Spinal cord (tissue), 10 donors: ENCODE measurements around the gene PLCG2. TPM values are rescaled to one million over a fixed set of nuclear protein-coding genes. Genes with fewer than 3 reads are reported as not detected.
"Not testable (repeated sequence)": the region's sequence is repeated elsewhere in the genome, so short reads cannot be mapped to it uniquely, and the experiment has no call there.

Source experiments
- DNase-seq, 6 donors: peaks; one replicate each; pipeline versions ENCODE4 v3.0.0 to v3.0.0-alpha.2; 2013 to 2015; ENCODE audit warnings: low spot score in 6 of 6, low read depth in 4 of 6
- H3K27ac ChIP-seq: one replicate; pipeline ENCODE4 v1.5.1; 2013; ENCODE audit warnings: low read depth, low read length, control low read depth
- H3K27me3 ChIP-seq: one replicate; pipeline ENCODE4 v1.6.1; 2013; ENCODE audit warnings: low read length; ENCODE audit not compliant: control insufficient read depth, insufficient read depth
- H3K36me3 ChIP-seq: one replicate; pipeline ENCODE4 v1.6.1; 2013; ENCODE audit warnings: low read length; ENCODE audit not compliant: control insufficient read depth, insufficient read depth
- H3K4me1 ChIP-seq: one replicate; pipeline ENCODE4 v1.6.1; 2013; ENCODE audit warnings: low read length; ENCODE audit not compliant: control insufficient read depth, insufficient read depth
- H3K4me3 ChIP-seq: one replicate; pipeline ENCODE4 v1.5.1; 2013; ENCODE audit warnings: low read depth, low read length, control low read depth
- H3K9me3 ChIP-seq: one replicate; pipeline ENCODE4 v1.6.1; 2013; ENCODE audit warnings: low read length; ENCODE audit not compliant: control insufficient read depth, insufficient read depth
- WGBS: methylation state at CpG from one replicate; pipeline ENCODE4 v1.1.5; 2013; ENCODE audit warnings: missing lambda C conversion rate; ENCODE audit not compliant: insufficient coverage; 5-methylcytosine and 5-hydroxymethylcytosine counted together
- polyA plus RNA-seq, 2 donors: library from polyadenylated mRNA; unstranded; fragments of 120-200 nt; gene quantifications; one replicate each; pipeline ENCODE4 v1.2.1, GENCODE V29; 2013; ENCODE audit not compliant: insufficient read length in 2 of 2
- total RNA-seq, 2 donors: library from RNA; depleted of rRNA in 1 of 2; stranded (reverse); fragments of 120-200 nt in 1 of 2; fragments of >200 nt in 1 of 2; gene quantifications; one replicate each; pipeline versions ENCODE4 v1.2.3 to v1.2.4, GENCODE V29; 2013 to 2014
- donor health status: healthy.

Gene PLCG2
- total and polyA plus RNA-seq, 4 donors: 7.3 to 13.6 (median 8.0) TPM

- Histone ChIP-seq H3K9me3 (peaks cover 13% of the 10 kb centered on the region), H3K27me3 (no peaks in the 10 kb centered on the region), H3K4me1 (no peaks in the 10 kb centered on the region), H3K27ac (no peak overlapping the region), H3K4me3 (no peak overlapping the region), H3K36me3 (no peaks in the 10 kb centered on the region)
- 61% methylated on average over 2 of the region's 2 CpGs for WGBS
- DNase-seq: no peak
Observed at GRCh38 chr16:81973737-81974136, 194.6 kb downstream of the PLCG2 start.

- no CpG with 5 or more reads among the region's 1 CpG for WGBS
- Histone ChIP-seq H3K9me3 (peaks cover 13% of the 10 kb centered on the region), H3K27ac (no peak overlapping the region), H3K36me3 (no peaks in the 10 kb centered on the region), H3K4me1 (no peaks in the 10 kb centered on the region), H3K27me3 (no peaks in the 10 kb centered on the region), H3K4me3 (no peak overlapping the region)
- no peak for DNase-seq
Observed at GRCh38 chr16:81975637-81976036, 196.5 kb downstream of the PLCG2 start.

- WGBS: 91% methylated on average over 19 of the region's 26 CpGs
- DNase-seq: not testable (repeated sequence)
Observed at GRCh38 chr16:81977335-81977942, 198.3 kb downstream of the PLCG2 start.

GRCh38 chr16:81987121-81987520 lies 208.0 kb downstream of the PLCG2 start:
- H3K27me3 ChIP-seq: no peaks in the 10 kb centered on the region
- no peaks in the 10 kb centered on the region for H3K9me3 ChIP-seq
- no peaks in the 10 kb centered on the region for H3K36me3 ChIP-seq
- no peak overlapping the region for H3K27ac ChIP-seq
- no peak overlapping the region for H3K4me3 ChIP-seq
- WGBS: 84% methylated on average over 6 of the region's 8 CpGs
- no peak for DNase-seq
- no peaks in the 10 kb centered on the region for H3K4me1 ChIP-seq

More at GRCh38 chr16:81977335-81977942, 198.3 kb downstream of the PLCG2 start:
- not testable (repeated sequence) for H3K36me3 ChIP-seq, H3K4me1 ChIP-seq, H3K27me3 ChIP-seq, H3K9me3 ChIP-seq, H3K4me3 ChIP-seq, H3K27ac ChIP-seq

DNA sequence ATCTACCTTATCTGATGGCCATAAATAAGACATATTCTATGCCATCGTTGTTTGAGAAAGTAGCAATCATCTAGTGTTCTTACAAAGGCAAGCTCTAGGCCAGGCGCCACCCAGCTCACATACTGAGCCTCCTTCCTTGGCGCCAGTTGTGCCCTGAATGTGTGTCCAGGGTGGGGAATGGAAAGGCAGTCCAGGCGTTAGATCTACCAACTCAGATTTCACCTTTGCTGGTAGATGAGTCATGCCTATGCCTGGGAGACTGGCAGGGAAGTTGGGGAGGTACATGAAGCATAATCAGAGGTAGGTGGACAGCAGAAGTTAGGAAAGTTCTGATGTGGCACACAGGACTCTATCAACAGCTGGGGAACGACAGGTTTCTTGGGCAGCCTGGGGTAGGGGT lies 208.6 kb downstream of the PLCG2 start:
- no peak overlapping the region for H3K4me3 ChIP-seq
- H3K27me3 ChIP-seq: no peaks in the 10 kb centered on the region
- no peak overlapping the region for H3K27ac ChIP-seq
- WGBS: 100% methylated on average over 2 of the region's 5 CpGs
- H3K9me3 ChIP-seq: no peaks in the 10 kb centered on the region
- no peak for DNase-seq
- no peaks in the 10 kb centered on the region for H3K4me1 ChIP-seq
- no peaks in the 10 kb centered on the region for H3K36me3 ChIP-seq

DNA sequence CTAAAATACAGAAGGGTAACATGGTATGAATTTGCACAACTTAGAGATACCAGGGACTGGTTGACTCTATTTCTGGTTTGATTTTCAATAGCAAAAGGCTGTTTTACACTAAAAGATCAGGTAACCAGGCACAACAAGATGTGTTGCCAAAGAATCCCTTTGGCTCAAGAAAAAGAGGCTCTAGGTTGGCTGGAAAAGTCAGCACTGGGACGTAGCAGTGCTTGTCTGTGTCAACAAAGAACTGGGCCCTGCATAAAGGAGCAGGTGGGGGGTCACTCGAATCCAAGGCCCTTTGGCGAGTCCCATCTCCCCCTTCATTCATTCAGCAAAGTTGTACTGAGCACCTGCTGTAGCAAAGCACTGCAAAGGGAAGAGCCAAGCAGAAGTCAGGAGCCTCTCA lies 213.8 kb downstream of the PLCG2 start:
- H3K27ac ChIP-seq: no peak overlapping the region
- no peaks in the 10 kb centered on the region for H3K36me3 ChIP-seq
- H3K4me3 ChIP-seq: no peak overlapping the region
- H3K27me3 ChIP-seq: no peaks in the 10 kb centered on the region
- peak; percentile 32 to 79 (median 62) for DNase-seq
- peaks cover 7% of the 10 kb centered on the region for H3K4me1 ChIP-seq
- no peaks in the 10 kb centered on the region for H3K9me3 ChIP-seq
- 51% methylated on average over 3 of the region's 3 CpGs for WGBS

GRCh38 chr16:81994485-81994884 lies 215.4 kb downstream of the PLCG2 start:
- no peaks in the 10 kb centered on the region for H3K27me3 ChIP-seq
- peaks cover 7% of the 10 kb centered on the region for H3K4me1 ChIP-seq
- no peak overlapping the region for H3K4me3 ChIP-seq
- no peaks in the 10 kb centered on the region for H3K36me3 ChIP-seq
- H3K9me3 ChIP-seq: no peaks in the 10 kb centered on the region
- DNase-seq: no peak
- H3K27ac ChIP-seq: no peak overlapping the region
- 43% methylated on average over 1 of the region's 5 CpGs for WGBS

DNA sequence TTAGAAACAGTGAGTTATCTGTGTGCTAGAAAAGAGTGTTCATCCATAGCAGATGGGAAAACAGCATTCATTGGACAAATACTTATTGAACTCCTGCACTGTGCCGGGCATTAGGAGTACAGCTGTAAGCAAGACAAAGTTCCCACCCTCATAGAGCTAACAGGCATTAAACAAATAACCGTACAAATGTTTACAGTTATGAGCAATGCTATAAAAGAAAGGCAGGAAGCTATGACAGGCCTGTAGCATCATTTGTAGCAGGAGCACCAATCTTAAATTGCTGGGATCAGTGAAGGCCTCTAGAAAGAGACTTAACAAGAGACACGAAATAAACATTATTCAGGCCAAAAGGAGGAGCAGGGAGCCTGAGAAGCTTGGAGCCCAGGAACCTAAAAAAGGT lies 216.6 kb downstream of the PLCG2 start:
- WGBS: 100% methylated on average over 1 of the region's 3 CpGs
- Histone ChIP-seq H3K27me3 (no peaks in the 10 kb centered on the region), H3K27ac (no peak overlapping the region), H3K4me1 (peaks cover 7% of the 10 kb centered on the region), H3K9me3 (no peaks in the 10 kb centered on the region), H3K4me3 (no peak overlapping the region), H3K36me3 (no peaks in the 10 kb centered on the region)
- DNase-seq: peak in 1 of 6 donors; percentile 19

DNA sequence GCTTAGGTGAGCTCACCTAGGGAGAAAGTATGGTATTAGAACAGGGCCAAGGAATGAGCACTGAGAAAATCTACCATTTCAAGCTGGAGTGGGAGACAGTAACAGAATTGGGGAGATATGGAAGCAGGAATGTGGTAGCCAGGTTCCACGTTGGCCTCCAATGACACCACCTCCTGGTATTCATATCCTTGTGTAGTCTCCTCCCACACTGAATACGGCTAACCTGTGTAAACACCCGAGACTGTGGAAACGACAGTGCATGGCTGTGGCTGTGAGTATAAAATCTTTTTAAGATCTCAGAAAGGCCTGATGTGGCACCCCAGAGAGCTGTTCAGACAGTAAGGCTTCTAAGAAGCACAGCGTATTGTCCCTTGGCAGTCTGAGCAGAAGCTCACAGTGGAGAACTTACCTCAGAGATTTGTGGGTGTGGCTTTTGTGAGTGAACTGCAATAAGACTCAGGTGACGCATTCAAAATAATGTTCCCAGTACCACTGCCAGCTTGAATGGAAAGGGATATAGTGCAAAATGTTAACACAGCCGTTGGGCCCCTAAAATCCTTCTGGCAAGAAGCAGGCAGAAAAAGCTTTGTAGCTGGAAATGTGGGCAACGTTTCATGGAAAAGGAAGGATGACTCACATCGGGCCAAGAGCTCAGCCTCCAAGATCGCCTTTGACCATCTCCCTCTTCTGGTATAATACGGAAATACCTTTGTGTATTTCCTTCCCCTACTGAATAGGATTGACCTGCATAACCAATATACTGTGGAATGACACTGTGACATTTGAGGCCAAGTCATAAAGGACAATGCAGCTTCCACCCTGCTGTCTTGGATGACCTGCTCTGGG lies 217.8 kb downstream of the PLCG2 start:
- H3K27ac ChIP-seq: no peak overlapping the region
- H3K4me3 ChIP-seq: no peak overlapping the region
- no peaks in the 10 kb centered on the region for H3K9me3 ChIP-seq
- no peaks in the 10 kb centered on the region for H3K36me3 ChIP-seq
- H3K4me1 ChIP-seq: peaks cover 7% of the 10 kb centered on the region
- 61% methylated on average over 5 of the region's 11 CpGs for WGBS
- H3K27me3 ChIP-seq: no peaks in the 10 kb centered on the region
- DNase-seq: peak in 2 of 6 donors; percentile 15 to 19

DNA sequence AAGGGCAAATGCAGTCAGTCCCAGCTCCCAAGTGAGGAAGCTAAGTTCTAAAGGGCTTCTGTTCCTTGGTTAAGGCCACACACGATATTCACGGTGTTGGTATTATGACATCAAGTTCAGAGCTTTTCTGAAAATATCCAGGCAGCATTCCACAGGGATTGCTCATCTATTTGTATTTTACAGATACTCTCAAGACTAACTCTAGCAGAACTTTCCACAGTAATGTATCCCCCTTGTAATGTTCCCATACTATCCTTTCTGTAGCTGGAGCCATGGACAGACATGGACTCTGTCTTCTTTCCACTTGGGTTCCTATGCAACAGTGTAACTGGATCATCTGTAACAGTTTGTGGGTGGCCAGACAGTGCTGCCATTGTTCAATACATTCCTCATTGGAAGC lies 218.6 kb downstream of the PLCG2 start:
- no peak for DNase-seq
- H3K27me3 ChIP-seq: no peaks in the 10 kb centered on the region
- H3K9me3 ChIP-seq: no peaks in the 10 kb centered on the region
- H3K27ac ChIP-seq: no peak overlapping the region
- H3K36me3 ChIP-seq: no peaks in the 10 kb centered on the region
- H3K4me3 ChIP-seq: no peak overlapping the region
- no CpG with 5 or more reads among the region's 2 CpGs for WGBS
- H3K4me1 ChIP-seq: peaks cover 7% of the 10 kb centered on the region
